ENCODE data around the gene NCBP1.
A peak's percentile ranks its signal among the peaks of the same experiment; 100 is the strongest.

NCBP1 gene

GRCh38 chr9:97638666-97639065 is 5.0 kb downstream of the NCBP1 start:
- peak overlapping the region; percentile 29 for H3K4me2 ChIP-seq (ENCODE audit: low read length, poor library complexity, severe bottlenecking)
- no peak overlapping the region for H3K27ac ChIP-seq (ENCODE audit: low read length, poor library complexity, severe bottlenecking)
- H3K4me1 ChIP-seq (ENCODE audit: control insufficient read depth, insufficient read depth, low read depth, low read length), result peaks cover 3% of the 10 kb centered on the region
- H3K9me3 ChIP-seq (ENCODE audit: control insufficient read depth, low read length), result no peaks in the 10 kb centered on the region
- H2AFZ ChIP-seq (ENCODE audit: low read depth, low read length), result no peak overlapping the region
- H4K8ac ChIP-seq (ENCODE audit: low read length), result no peak overlapping the region
- no peak overlapping the region for H3K23ac ChIP-seq (ENCODE audit: low read length in 2 of 2)
- H3K27me3 ChIP-seq (ENCODE audit: control insufficient read depth in 1 of 2, insufficient read depth in 1 of 2, low read length in 2 of 2), result no peaks in the 10 kb centered on the region
- no peak overlapping the region for H3K18ac ChIP-seq (ENCODE audit: low read depth in 1 of 2, low read length in 2 of 2)
- H2AK5ac ChIP-seq (ENCODE audit: low read length, severe bottlenecking), result no peak overlapping the region
- 90% methylated on average over 2 of the region's 3 CpGs for WGBS
- H3K4me3 ChIP-seq (ENCODE audit: insufficient read depth in 1 of 2, low read depth in 1 of 2, low read length in 2 of 2), result no peak overlapping the region
- no peak overlapping the region for H2BK120ac ChIP-seq (ENCODE audit: low read depth, low read length)
- DNase-seq, result peak; percentile 18
- peaks cover 0 to 30% of the 10 kb centered on the region in 2 experiments for H3K36me3 ChIP-seq (ENCODE audit: control insufficient read depth in 1 of 2, insufficient read depth in 2 of 2, low read depth in 1 of 2, low read length in 2 of 2)
- no peak overlapping the region for H3K14ac ChIP-seq (ENCODE audit: low read length in 2 of 2)
- no peak overlapping the region for H4K91ac ChIP-seq (ENCODE audit: low read length)
- H2BK15ac ChIP-seq (ENCODE audit: low read depth, poor library complexity, severe bottlenecking), result no peak overlapping the region
- H3K79me1 ChIP-seq (replicated peaks; ENCODE audit: low read length, poor library complexity, severe bottlenecking), result peaks cover 5% of the 10 kb centered on the region
- no peak overlapping the region for H3K9ac ChIP-seq (ENCODE audit: low read length)
- no peak overlapping the region for H3K4ac ChIP-seq (ENCODE audit: low read depth in 1 of 2, low read length in 2 of 2)
- H2BK5ac ChIP-seq (ENCODE audit: low read depth, low read length, poor library complexity, severe bottlenecking), result no peak overlapping the region
- no peak overlapping the region for H2BK12ac ChIP-seq (ENCODE audit: low read length in 2 of 2)

- Histone ChIP-seq H3K79me1 (replicated peaks; ENCODE audit: low read length, poor library complexity, severe bottlenecking) (peaks cover 7% of the 10 kb centered on the region), H3K4me2 (ENCODE audit: low read length, poor library complexity, severe bottlenecking) (no peak overlapping the region), H3K36me3 (ENCODE audit: control insufficient read depth in 1 of 2, insufficient read depth in 2 of 2, low read depth in 1 of 2, low read length in 2 of 2) (peaks cover 0 to 47% of the 10 kb centered on the region in 2 experiments), H4K91ac (ENCODE audit: low read length) (no peak overlapping the region), H4K8ac (ENCODE audit: low read length) (no peak overlapping the region), H2AK5ac (ENCODE audit: low read length, severe bottlenecking) (no peak overlapping the region), H2AFZ (ENCODE audit: low read depth, low read length) (no peak overlapping the region), H3K27me3 (ENCODE audit: control insufficient read depth in 1 of 2, insufficient read depth in 1 of 2, low read length in 2 of 2) (no peaks in the 10 kb centered on the region), H3K14ac (ENCODE audit: low read length in 2 of 2) (no peak overlapping the region), H3K18ac (ENCODE audit: low read depth in 1 of 2, low read length in 2 of 2) (no peak overlapping the region), H3K4ac (ENCODE audit: low read depth in 1 of 2, low read length in 2 of 2) (no peak overlapping the region), H3K4me1 (ENCODE audit: control insufficient read depth, insufficient read depth, low read depth, low read length) (peaks cover 2% of the 10 kb centered on the region), H2BK5ac (ENCODE audit: low read depth, low read length, poor library complexity, severe bottlenecking) (no peak overlapping the region), H3K27ac (ENCODE audit: low read length, poor library complexity, severe bottlenecking) (no peak overlapping the region), H3K23ac (ENCODE audit: low read length in 2 of 2) (no peak overlapping the region), H3K4me3 (ENCODE audit: insufficient read depth in 1 of 2, low read depth in 1 of 2, low read length in 2 of 2) (no peak overlapping the region), H3K9me3 (ENCODE audit: control insufficient read depth, low read length) (no peaks in the 10 kb centered on the region), H2BK120ac (ENCODE audit: low read depth, low read length) (no peak overlapping the region), H3K9ac (ENCODE audit: low read length) (no peak overlapping the region), H2BK12ac (ENCODE audit: low read length in 2 of 2) (no peak overlapping the region), H2BK15ac (ENCODE audit: low read depth, poor library complexity, severe bottlenecking) (no peak overlapping the region)
- 100% methylated on average over 2 of the region's 2 CpGs for whole genome bisulfite sequencing
- peak; percentile 38 for DNase-seq
Observed at GRCh38 chr9:97640325-97640724, 6.7 kb downstream of the NCBP1 start.

- Histone ChIP-seq H2AFZ (ENCODE audit: low read depth, low read length) (no peak overlapping the region), H2AK5ac (ENCODE audit: low read length, severe bottlenecking) (no peak overlapping the region), H3K9me3 (ENCODE audit: control insufficient read depth, low read length) (no peaks in the 10 kb centered on the region), H2BK12ac (ENCODE audit: low read length in 2 of 2) (no peak overlapping the region), H3K18ac (ENCODE audit: low read depth in 1 of 2, low read length in 2 of 2) (no peak overlapping the region), H3K4me3 (ENCODE audit: insufficient read depth in 1 of 2, low read depth in 1 of 2, low read length in 2 of 2) (no peak overlapping the region), H2BK120ac (ENCODE audit: low read depth, low read length) (no peak overlapping the region), H3K79me1 (replicated peaks; ENCODE audit: low read length, poor library complexity, severe bottlenecking) (peaks cover 10% of the 10 kb centered on the region), H3K14ac (ENCODE audit: low read length in 2 of 2) (no peak overlapping the region), H3K4me2 (ENCODE audit: low read length, poor library complexity, severe bottlenecking) (no peak overlapping the region), H4K91ac (ENCODE audit: low read length) (no peak overlapping the region), H4K8ac (ENCODE audit: low read length) (no peak overlapping the region), H3K27me3 (ENCODE audit: control insufficient read depth in 1 of 2, insufficient read depth in 1 of 2, low read length in 2 of 2) (no peaks in the 10 kb centered on the region), H3K4ac (ENCODE audit: low read depth in 1 of 2, low read length in 2 of 2) (no peak overlapping the region), H2BK5ac (ENCODE audit: low read depth, low read length, poor library complexity, severe bottlenecking) (no peak overlapping the region), H3K4me1 (ENCODE audit: control insufficient read depth, insufficient read depth, low read depth, low read length) (no peaks in the 10 kb centered on the region), H3K27ac (ENCODE audit: low read length, poor library complexity, severe bottlenecking) (no peak overlapping the region), H3K23ac (ENCODE audit: low read length in 2 of 2) (no peak overlapping the region), H2BK15ac (ENCODE audit: low read depth, poor library complexity, severe bottlenecking) (no peak overlapping the region), H3K36me3 (ENCODE audit: control insufficient read depth in 1 of 2, insufficient read depth in 2 of 2, low read depth in 1 of 2, low read length in 2 of 2) (peaks cover 6 to 95% of the 10 kb centered on the region in 2 experiments), H3K9ac (ENCODE audit: low read length) (no peak overlapping the region)
- DNase-seq, result no peak
Observed at GRCh38 chr9:97645720-97646119, 12.1 kb downstream of the NCBP1 start.

GRCh38 chr9:97647996-97648395 is 14.4 kb downstream of the NCBP1 start:
- no peak overlapping the region for H2BK15ac ChIP-seq (ENCODE audit: low read depth, poor library complexity, severe bottlenecking)
- no peak overlapping the region for H2BK120ac ChIP-seq (ENCODE audit: low read depth, low read length)
- H2BK12ac ChIP-seq (ENCODE audit: low read length in 2 of 2), result no peak overlapping the region
- peaks cover 13 to 94% of the 10 kb centered on the region in 2 experiments for H3K36me3 ChIP-seq (ENCODE audit: control insufficient read depth in 1 of 2, insufficient read depth in 2 of 2, low read depth in 1 of 2, low read length in 2 of 2)
- H3K4ac ChIP-seq (ENCODE audit: low read depth in 1 of 2, low read length in 2 of 2), result no peak overlapping the region
- H3K27me3 ChIP-seq (ENCODE audit: control insufficient read depth in 1 of 2, insufficient read depth in 1 of 2, low read length in 2 of 2), result no peaks in the 10 kb centered on the region
- H3K4me1 ChIP-seq (ENCODE audit: control insufficient read depth, insufficient read depth, low read depth, low read length), result no peaks in the 10 kb centered on the region
- H2AK5ac ChIP-seq (ENCODE audit: low read length, severe bottlenecking), result no peak overlapping the region
- no peak overlapping the region for H2BK5ac ChIP-seq (ENCODE audit: low read depth, low read length, poor library complexity, severe bottlenecking)
- no peak overlapping the region for H3K23ac ChIP-seq (ENCODE audit: low read length in 2 of 2)
- H4K8ac ChIP-seq (ENCODE audit: low read length), result no peak overlapping the region
- H3K18ac ChIP-seq (ENCODE audit: low read depth in 1 of 2, low read length in 2 of 2), result no peak overlapping the region
- no peak overlapping the region for H3K14ac ChIP-seq (ENCODE audit: low read length in 2 of 2)
- WGBS, result 96% methylated on average over 5 of the region's 5 CpGs
- H3K4me2 ChIP-seq (ENCODE audit: low read length, poor library complexity, severe bottlenecking), result no peak overlapping the region
- no peaks in the 10 kb centered on the region for H3K9me3 ChIP-seq (ENCODE audit: control insufficient read depth, low read length)
- H4K91ac ChIP-seq (ENCODE audit: low read length), result no peak overlapping the region
- H3K4me3 ChIP-seq (ENCODE audit: insufficient read depth in 1 of 2, low read depth in 1 of 2, low read length in 2 of 2), result no peak overlapping the region
- H3K9ac ChIP-seq (ENCODE audit: low read length), result no peak overlapping the region
- no peak for DNase-seq
- H3K79me1 ChIP-seq (replicated peaks; ENCODE audit: low read length, poor library complexity, severe bottlenecking), result peaks cover 12% of the 10 kb centered on the region
- no peak overlapping the region for H2AFZ ChIP-seq (ENCODE audit: low read depth, low read length)
- no peak overlapping the region for H3K27ac ChIP-seq (ENCODE audit: low read length, poor library complexity, severe bottlenecking)

Measured in mesenchymal stem cell (in vitro differentiated cells and primary cell).